IMR-90 (cell line): Measurements from ENCODE around the gene ULK1. TPM values are rescaled to one million over a fixed set of nuclear protein-coding genes. Genes with fewer than 3 reads are reported as not detected.
"Not testable (repeated sequence)": the region's sequence is repeated elsewhere in the genome, so short reads cannot be mapped to it uniquely, and the experiment has no call there.

Experiments used
- ATAC-seq: fragments of 200-7000 bp; cut with Tn5 transposase; 2 replicates; pipeline ENCODE4 v1.9.1; 2020; ENCODE audit warnings: low read depth, mild to moderate bottlenecking, moderate library complexity
- BruUV-seq: library from RNA; stranded (reverse); fragments of 400-500 nt; replicated peaks from 2 replicates; lab custom pipeline; 2021; lab: Mats Ljungman, UMichigan
- CTCF ChIA-PET: fragments of 300-600 bp; formaldehyde crosslinking; extraction: SDS; loops from one replicate; lab custom pipeline; 2021; ENCODE audit warnings: antibody characterized with exemption; lab: Yijun Ruan, JAX
- POLR2A ChIA-PET: fragments of 300-600 bp; sonication (Branson Sonifier 250); formaldehyde crosslinking; loops from one replicate; lab custom pipeline; 2022; ENCODE audit warnings: antibody characterized with exemption; ENCODE audit not compliant: unreplicated experiment; lab: Charles Lee
- DNase-seq: peaks from one replicate; pipeline ENCODE4 v3.0.0; 2013
- H2AFZ ChIP-seq: replicated peaks from 2 replicates; pipeline ENCODE3; 2013; ENCODE audit warnings: low read length, mild to moderate bottlenecking; ENCODE audit not compliant: poor library complexity
- H2AK5ac ChIP-seq: 2 replicates; pipeline ENCODE4 v1.6.1; 2013; ENCODE audit warnings: low read depth, low read length, inconsistent platforms
- H2AK9ac ChIP-seq: replicated peaks from 2 replicates; pipeline ENCODE3; 2013; ENCODE audit warnings: mild to moderate bottlenecking, low read depth, low read length, moderate library complexity; ENCODE audit not compliant: poor library complexity
- H2BK120ac ChIP-seq: 2 replicates; pipeline ENCODE4 v1.6.1; 2013; ENCODE audit warnings: low read depth, low read length, inconsistent platforms
- H2BK15ac ChIP-seq: 3 replicates; pipeline ENCODE4 v1.6.1; 2013; ENCODE audit warnings: low read depth, low read length, inconsistent platforms
- H2BK20ac ChIP-seq: 2 replicates; pipeline ENCODE4 v1.6.1; 2013; ENCODE audit warnings: low read depth, mild to moderate bottlenecking, inconsistent platforms, low read length, moderate library complexity
- H2BK5ac ChIP-seq: 2 replicates; pipeline ENCODE4 v1.6.1; 2013; ENCODE audit warnings: mild to moderate bottlenecking, low read depth, low read length, inconsistent platforms; ENCODE audit not compliant: poor library complexity, severe bottlenecking
- H3K14ac ChIP-seq: replicated peaks from 2 replicates; pipeline ENCODE4 v1.6.1; 2013; ENCODE audit warnings: low read depth, low read length, inconsistent platforms
- H3K18ac ChIP-seq: 2 replicates; pipeline ENCODE4 v1.6.1; 2013; ENCODE audit warnings: low read depth, low read length, control low read depth
- H3K23ac ChIP-seq: 2 replicates; pipeline ENCODE4 v1.6.1; 2013; ENCODE audit warnings: low read depth, low read length, inconsistent platforms
- H3K27ac ChIP-seq: 2 replicates; pipeline ENCODE4 v1.5.1; 2013; ENCODE audit warnings: mild to moderate bottlenecking, control low read depth, low read length; ENCODE audit not compliant: insufficient read depth
- H3K27me3 ChIP-seq: 2 replicates; pipeline ENCODE4 v1.6.1; 2013; ENCODE audit warnings: low read length; ENCODE audit not compliant: control insufficient read depth, insufficient read depth
- H3K36me3 ChIP-seq: 2 replicates; pipeline ENCODE4 v1.6.1; 2013; ENCODE audit warnings: low read length, mixed read lengths; ENCODE audit not compliant: control insufficient read depth, insufficient read depth
- H3K4ac ChIP-seq: 2 replicates; pipeline ENCODE4 v1.6.1; 2013; ENCODE audit warnings: low read depth, low read length, inconsistent platforms
- H3K4me1 ChIP-seq: 2 replicates; pipeline ENCODE4 v1.6.1; 2013; ENCODE audit warnings: low read length, mixed read lengths; ENCODE audit not compliant: control insufficient read depth, insufficient read depth
- H3K4me2 ChIP-seq: 2 replicates; pipeline ENCODE4 v1.6.1; 2013; ENCODE audit warnings: low read depth, mild to moderate bottlenecking, control low read depth, low read length, moderate library complexity
- H3K4me3 ChIP-seq: 2 replicates; pipeline ENCODE4 v1.5.1; 2013; ENCODE audit warnings: low read depth, mild to moderate bottlenecking, control low read depth, low read length, moderate library complexity; ENCODE audit not compliant: insufficient read depth
- H3K56ac ChIP-seq: 2 replicates; pipeline ENCODE4 v1.6.1; 2013; ENCODE audit warnings: low read length, inconsistent platforms; ENCODE audit not compliant: insufficient read depth; ENCODE audit errors: extremely low read depth
- H3K79me1 ChIP-seq, 2 experiments: 2 replicates each; pipeline ENCODE4 v1.6.1; 2013; ENCODE audit warnings: low read length in 2 of 2, inconsistent platforms in 1 of 2, low read depth in 1 of 2
- H3K9ac ChIP-seq: 2 replicates; pipeline ENCODE4 v1.6.1; 2013; ENCODE audit warnings: low read depth, low read length, control low read depth
- H3K9me1 ChIP-seq: 2 replicates; pipeline ENCODE4 v1.6.1; 2013; ENCODE audit warnings: low read length, inconsistent platforms; ENCODE audit not compliant: insufficient read depth
- H3K9me3 ChIP-seq: 2 replicates; pipeline ENCODE4 v1.6.1; 2013; ENCODE audit warnings: low read length; ENCODE audit not compliant: control insufficient read depth, insufficient read depth
- H4K20me1 ChIP-seq: 2 replicates; pipeline ENCODE4 v1.6.1; 2013; ENCODE audit warnings: low read length, inconsistent platforms; ENCODE audit not compliant: insufficient read depth
- H4K5ac ChIP-seq: 2 replicates; pipeline ENCODE4 v1.6.1; 2013; ENCODE audit warnings: mild to moderate bottlenecking, low read depth, low read length, control low read depth
- H4K8ac ChIP-seq, 2 experiments: 2 replicates each; pipeline ENCODE4 v1.6.1; 2013; ENCODE audit warnings: low read depth in 2 of 2, low read length in 2 of 2, control low read depth in 1 of 2, inconsistent platforms in 1 of 2
- H4K91ac ChIP-seq: 2 replicates; pipeline ENCODE4 v1.6.1; 2013; ENCODE audit warnings: low read depth, low read length, inconsistent platforms; ENCODE audit not compliant: insufficient read depth
- MXI1 ChIP-seq: IDR thresholded peaks from 2 replicates; pipeline ENCODE4 v1.6.1; 2012; ENCODE audit warnings: low read depth, mild to moderate bottlenecking, low read length, moderate library complexity, borderline replicate concordance
- NFE2L2 ChIP-seq: fragments of 150-350 bp; IDR thresholded peaks from 2 replicates; pipeline ENCODE4 v1.6.1; 2016; ENCODE audit warnings: low read depth, mild to moderate bottlenecking, low read length
- POLR2A ChIP-seq: IDR thresholded peaks from 2 replicates; pipeline ENCODE4 v1.6.1; 2012; ENCODE audit warnings: mild to moderate bottlenecking, low read depth, low read length
- WGBS, 2 experiments: methylation state at CpG; one replicate each; pipeline versions ENCODE4 v1.1.5 to v1.1.7; 2013; ENCODE audit warnings: missing lambda C conversion rate in 2 of 2; ENCODE audit not compliant: insufficient read length in 1 of 2; ENCODE audit errors: extremely low coverage in 2 of 2; 5-methylcytosine and 5-hydroxymethylcytosine counted together
- dilution Hi-C: fragments of 300-500 bp; cut with HindIII; formaldehyde crosslinking; loops from one replicate; pipeline ENCODE4 v1.14.3; 2018; ENCODE audit warnings: low sequenced_read_pairs; ENCODE audit not compliant: unreplicated experiment
- in situ Hi-C: fragments of 300-500 bp; cut with MboI; formaldehyde crosslinking; loops from 3 replicates; pipeline ENCODE4 v1.14.3; 2019; ENCODE audit warnings: low sequenced_read_pairs, inconsistent platforms, mixed read lengths
- intact Hi-C: fragments of 100-400 bp; cut with micrococcal nuclease; formaldehyde crosslinking; loops from 2 replicates; pipeline ENCODE4 v1.10.0; 2022
- polyA plus RNA-seq, 3 experiments: library from polyadenylated mRNA; depleted of rRNA; stranded (reverse); fragments of >200 nt; gene quantifications; 2 replicates each; pipeline ENCODE4 v1.2.3, GENCODE V29; 2012; ENCODE audit warnings: low replicate concordance in 1 of 3
- total RNA-seq: library from RNA; depleted of rRNA; stranded (reverse); fragments of >200 nt; gene quantifications from 2 replicates; pipeline ENCODE4 v1.2.3, GENCODE V29; 2012

Gene ULK1
- total and polyA plus RNA-seq, 2 of the 4 experiments (the other 2 are of a cell fraction): 1.8 to 19.2 TPM

- no peak overlapping the region for H2AK9ac ChIP-seq
- no TSS peak for BruUV-seq
- H2AFZ ChIP-seq: peak overlapping the region; percentile 13
- in situ Hi-C loops: no loop called here
- no peak overlapping the region for H3K18ac ChIP-seq
- no peaks in the 10 kb centered on the region for H3K4me1 ChIP-seq
- H3K23ac ChIP-seq: no peak overlapping the region
- H4K8ac ChIP-seq: no peak overlapping the region
- TF ChIP-seq POLR2A (no peak), NFE2L2 (no peak), MXI1 (no peak)
- dilution Hi-C loops: no loop called here
- H3K36me3 ChIP-seq: no peaks in the 10 kb centered on the region
- H3K79me1 ChIP-seq: no peaks in the 10 kb centered on the region
- no peak overlapping the region for H4K91ac ChIP-seq
- H2AK5ac ChIP-seq: no peak overlapping the region
- POLR2A ChIA-PET: no interaction called here
- no peaks in the 10 kb centered on the region for H4K20me1 ChIP-seq
- no peak overlapping the region for H3K4ac ChIP-seq
- 90% methylated on average over 2 of the region's 4 CpGs; no CpG with 5 or more reads in 1 of the 2 experiments for WGBS, 2 experiments
- no peak overlapping the region for H3K4me3 ChIP-seq
- DNase-seq (no peak), ATAC-seq (no peak)
- H4K5ac ChIP-seq: no peak overlapping the region
- peaks cover 5% of the 10 kb centered on the region; the same call in 1 of the 2 replicates for H3K9me3 ChIP-seq
- no peaks in the 10 kb centered on the region for H3K9me1 ChIP-seq
- H3K27ac ChIP-seq: no peak overlapping the region
- no peak overlapping the region for H2BK5ac ChIP-seq
- no peak overlapping the region for H3K56ac ChIP-seq
- intact Hi-C loops: no loop called here
- H3K27me3 ChIP-seq: peaks cover 17% of the 10 kb centered on the region
- H3K14ac ChIP-seq: no peak overlapping the region
- no peak overlapping the region for H2BK15ac ChIP-seq
- H2BK20ac ChIP-seq: no peak overlapping the region
- no peak overlapping the region for H2BK120ac ChIP-seq
- no peak overlapping the region for H3K9ac ChIP-seq
- CTCF ChIA-PET: no interaction called here
- H3K4me2 ChIP-seq: no peak overlapping the region
Measured at GRCh38 chr12:131883521-131883900, 10.9 kb upstream of the ULK1 start.

- CTCF ChIA-PET: not testable (repeated sequence)
Measured at GRCh38 chr12:131885076-131885475, 9.3 kb upstream of the ULK1 start.

More at GRCh38 chr12:131885076-131885475, 9.3 kb upstream of the ULK1 start:
- H4K91ac ChIP-seq, BruUV-seq, ATAC-seq, H3K56ac ChIP-seq, H4K8ac ChIP-seq, H3K9me1 ChIP-seq, H2AK5ac ChIP-seq, POLR2A ChIA-PET, H3K23ac ChIP-seq, H3K18ac ChIP-seq, H3K4me2 ChIP-seq, H3K9me3 ChIP-seq, in situ Hi-C loops, intact Hi-C loops, H3K27ac ChIP-seq, H3K14ac ChIP-seq, H2AFZ ChIP-seq, H4K5ac ChIP-seq, H3K9ac ChIP-seq, H3K4ac ChIP-seq, H2BK20ac ChIP-seq, H4K20me1 ChIP-seq, H3K36me3 ChIP-seq, H3K4me1 ChIP-seq, dilution Hi-C loops, H2AK9ac ChIP-seq, H2BK15ac ChIP-seq, H3K79me1 ChIP-seq, H3K4me3 ChIP-seq, H2BK5ac ChIP-seq, DNase-seq, H2BK120ac ChIP-seq: not testable (repeated sequence)
- H3K27me3 ChIP-seq: peaks cover 23% of the 10 kb centered on the region
- no CpG with 5 or more reads among the region's 8 CpGs for WGBS, 2 experiments
